ENCODE results near the gene UNC45B.
A peak's percentile ranks its signal among the peaks of the same experiment; 100 is the strongest.
"Not testable (repeated sequence)": the region's sequence is repeated elsewhere in the genome, so short reads cannot be mapped to it uniquely, and the experiment has no call there.

The UNC45B gene

GRCh38 chr17:35141681-35142466 is 5.7 kb upstream of the UNC45B start, which contains the start of gene NLE1:
Gene NLE1, minus strand, starts transcription at chr17:35142303. Its CDS starts 28 bp downstream, at chr17:35142275.
- peak; percentile 53 for DNase-seq (ENCODE audit: low read depth)
- peak within 1 kb of the TSS; percentile 72 for H3K4me3 ChIP-seq (ENCODE audit: low read depth, low read length)
- TF ChIP-seq CTCF (IDR thresholded peaks at IDR 0.05; ENCODE audit: low read depth, low read length, missing control alignments), result peak; percentile 92

- no peak for DNase-seq (ENCODE audit: low read depth)
- TF ChIP-seq CTCF (IDR thresholded peaks at IDR 0.05; ENCODE audit: low read depth, low read length, missing control alignments), result no peak
- no peak overlapping the region; the same call in 1 of the 2 replicates for H3K4me3 ChIP-seq (ENCODE audit: low read depth, low read length)
Observed at GRCh38 chr17:35142467-35142796, 5.2 kb upstream of the UNC45B start.

- no peak for TF ChIP-seq CTCF (IDR thresholded peaks at IDR 0.05; ENCODE audit: low read depth, low read length, missing control alignments)
- DNase-seq (ENCODE audit: low read depth), result no peak
- H3K4me3 ChIP-seq (ENCODE audit: low read depth, low read length), result no peak overlapping the region
Observed at GRCh38 chr17:35144840-35145239, 2.8 kb upstream of the UNC45B start.

GRCh38 chr17:35146214-35146833 is 1.3 kb upstream of the UNC45B start:
- H3K4me3 ChIP-seq (ENCODE audit: low read depth, low read length), result no peak overlapping the region
- DNase-seq (ENCODE audit: low read depth), result no peak
- no peak for TF ChIP-seq CTCF (IDR thresholded peaks at IDR 0.05; ENCODE audit: low read depth, low read length, missing control alignments)

- TF ChIP-seq CTCF (IDR thresholded peaks at IDR 0.05; ENCODE audit: low read depth, low read length, missing control alignments), result no peak
- DNase-seq (ENCODE audit: low read depth), result no peak
- no peak overlapping the region for H3K4me3 ChIP-seq (ENCODE audit: low read depth, low read length)
Observed at GRCh38 chr17:35148144-35148543, 527 bp downstream of the UNC45B start.

GRCh38 chr17:35149941-35150340 is 2.3 kb downstream of the UNC45B start:
- TF ChIP-seq CTCF (IDR thresholded peaks at IDR 0.05; ENCODE audit: low read depth, low read length, missing control alignments), result no peak
- H3K4me3 ChIP-seq (ENCODE audit: low read depth, low read length), result no peak overlapping the region
- DNase-seq (ENCODE audit: low read depth), result no peak

- DNase-seq (ENCODE audit: low read depth); H3K4me3 ChIP-seq (ENCODE audit: low read depth, low read length): not testable (repeated sequence)
Observed at GRCh38 chr17:35151080-35151479, 3.5 kb downstream of the UNC45B start.

All from GM12864 (cell line).